T follicular helper cell (primary cell): ENCODE data around the gene WDR18.

Source experiments
- DNase-seq: peaks from one replicate; pipeline ENCODE4 v3.0.0-alpha.2; 2020; ENCODE audit warnings: low read depth
- total RNA-seq, 2 experiments: gene quantifications; one replicate each; lab custom pipeline; 2026; lab: John Stamatoyannopoulos, UW

The WDR18 gene
- 41.0 to 98.2 reads per million in 2 experiments for total RNA-seq

DNA sequence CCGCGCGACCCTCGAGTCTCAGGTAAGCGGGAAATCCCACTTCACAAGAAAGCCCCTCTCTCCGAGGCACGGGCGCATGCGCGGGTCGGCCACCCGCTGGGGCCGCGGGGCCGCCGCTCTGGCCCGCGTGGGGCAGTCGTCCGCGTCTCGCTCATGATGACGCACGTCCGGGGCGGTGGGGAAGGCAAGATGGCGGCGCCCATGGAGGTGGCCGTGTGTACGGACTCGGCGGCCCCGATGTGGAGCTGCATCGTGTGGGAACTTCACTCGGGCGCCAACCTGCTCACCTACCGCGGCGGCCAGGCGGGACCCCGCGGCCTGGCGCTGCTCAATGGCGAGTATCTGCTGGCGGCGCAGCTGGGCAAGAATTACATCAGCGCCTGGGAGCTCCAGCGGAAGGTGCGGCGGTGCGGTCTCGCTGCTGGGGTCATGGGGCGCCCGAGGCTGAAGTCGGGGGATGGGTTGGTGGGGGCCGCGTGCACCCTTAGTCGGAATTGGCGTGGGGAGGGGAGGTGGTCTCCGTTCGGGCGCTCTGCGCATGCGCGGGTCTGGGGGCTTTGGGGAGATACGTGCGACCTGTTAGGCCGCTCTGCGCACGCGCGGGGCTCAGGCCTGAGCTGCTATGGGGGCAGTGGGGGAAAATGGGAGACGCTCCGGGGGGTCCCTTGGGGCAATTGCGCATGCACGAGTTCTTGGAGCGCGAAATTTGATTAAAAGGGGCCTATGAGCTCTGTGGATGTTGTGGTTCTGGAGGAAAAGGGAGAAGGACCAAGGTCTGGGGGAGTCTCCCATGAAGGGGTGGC, at the start of gene WDR18:
Gene WDR18, plus strand, starts transcription at position 181 of the 803 bp plus-strand sequence. Its CDS starts 9 bp downstream, at position 190.
- DNase-seq, result peak; percentile 75

DNA sequence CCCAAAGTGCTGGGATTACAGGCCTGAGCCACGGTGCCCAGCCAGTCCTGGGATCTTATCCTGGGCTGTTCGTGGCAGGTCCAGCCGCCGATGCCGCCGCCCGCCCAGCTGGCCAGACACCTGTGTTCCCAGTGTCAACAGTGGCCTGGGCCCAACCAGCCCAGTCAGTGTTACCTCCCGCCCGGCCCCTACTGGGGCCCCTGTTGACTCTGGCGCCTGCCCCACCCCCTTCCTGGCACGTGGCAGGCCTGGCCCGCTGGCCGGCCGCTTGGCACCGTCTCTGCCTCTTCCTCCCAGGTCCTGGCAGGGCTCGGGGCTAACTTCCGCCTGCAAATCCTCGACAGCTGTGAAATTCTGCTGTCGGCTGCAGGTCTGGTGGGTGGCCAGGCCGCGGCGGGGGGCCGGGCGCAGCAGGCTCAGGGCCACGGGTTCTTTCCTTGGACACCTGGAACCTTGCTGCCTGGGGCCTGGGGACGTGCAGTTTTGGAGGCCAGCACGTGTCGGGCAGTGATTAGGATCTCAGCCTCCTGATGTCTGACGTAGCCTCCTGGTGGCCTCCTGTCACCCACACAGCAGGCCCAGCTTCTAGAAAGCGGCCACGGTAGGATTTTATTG, 49.2 kb upstream of the WDR18 start:
- no peak for DNase-seq

GRCh38 chr19:936175-936546, 48.0 kb upstream of the WDR18 start:
- no peak for DNase-seq

DNA sequence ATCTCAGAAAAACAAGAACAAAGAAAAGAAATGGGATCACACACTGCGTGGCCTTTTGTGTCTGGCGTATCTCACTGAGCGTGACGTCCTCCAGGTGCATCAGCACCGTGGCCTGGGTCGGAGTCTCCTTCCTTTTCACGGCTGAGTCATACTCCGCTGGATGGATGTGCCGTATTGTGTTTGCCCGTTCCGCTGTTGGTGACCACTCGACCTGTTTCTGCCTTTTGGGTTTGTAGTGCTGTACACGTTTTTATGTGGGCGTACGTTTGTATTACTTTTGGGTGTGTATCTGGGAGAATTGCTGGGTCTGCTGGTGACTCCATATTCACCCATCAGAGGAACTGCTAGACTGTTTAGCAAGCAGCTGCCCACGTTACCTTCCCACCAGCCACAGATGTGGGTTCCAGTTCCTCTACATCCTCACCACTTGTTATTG, 46.9 kb upstream of the WDR18 start:
- DNase-seq, result no peak

DNA sequence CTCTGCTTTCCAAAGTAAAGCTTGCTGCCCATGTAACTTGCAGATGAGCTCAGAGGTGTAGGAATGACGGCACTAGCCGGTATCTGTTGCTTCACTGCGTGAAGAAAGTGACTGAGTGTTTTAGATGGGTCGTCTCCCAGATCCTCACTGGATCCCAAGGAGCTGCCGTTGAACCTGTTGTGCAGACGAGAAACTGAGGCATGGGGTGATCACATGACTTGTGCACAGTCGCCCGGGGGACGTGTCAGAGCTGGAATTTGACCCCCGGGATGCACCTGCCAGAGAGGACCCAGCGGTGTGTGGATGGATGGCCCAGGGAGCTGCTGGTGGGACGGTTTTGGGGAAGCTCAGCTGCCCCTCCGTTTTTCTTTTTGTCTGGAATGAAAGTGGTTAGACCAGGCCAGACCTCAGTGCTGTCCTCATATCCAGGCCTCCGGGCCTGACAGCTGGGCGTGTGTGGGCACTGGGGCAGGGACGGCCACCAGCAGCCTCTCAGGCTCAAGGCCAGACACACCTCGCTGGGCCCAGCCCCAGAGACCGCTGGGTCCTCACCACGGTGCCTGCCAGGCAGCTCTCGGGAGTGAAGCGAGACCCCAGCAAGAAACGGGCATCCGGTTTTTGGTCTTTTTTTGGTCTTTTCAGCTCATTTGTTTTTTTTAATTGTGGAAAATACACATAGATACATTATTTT, 45.8 kb upstream of the WDR18 start:
- DNase-seq, result no peak

DNA sequence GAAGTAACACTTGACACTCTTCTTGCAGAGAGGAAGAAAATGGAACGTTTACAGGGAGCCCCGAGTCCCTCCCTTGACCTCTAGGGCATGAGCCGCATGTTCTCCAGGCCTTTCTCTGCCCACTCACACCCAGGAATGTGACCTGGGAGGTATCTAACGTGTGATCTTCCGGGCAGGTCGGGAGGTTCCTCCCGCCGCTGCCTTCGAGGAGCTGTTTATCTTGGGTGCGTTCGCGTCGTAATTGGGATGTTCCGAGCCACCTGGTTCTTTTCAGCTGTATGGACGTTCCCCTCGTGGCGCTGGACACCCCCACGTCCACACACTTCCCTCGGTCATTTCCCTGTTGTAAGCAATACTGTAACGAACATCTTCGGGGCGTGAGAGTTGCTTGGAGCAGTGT, 44.7 kb upstream of the WDR18 start:
- DNase-seq, result no peak

DNA sequence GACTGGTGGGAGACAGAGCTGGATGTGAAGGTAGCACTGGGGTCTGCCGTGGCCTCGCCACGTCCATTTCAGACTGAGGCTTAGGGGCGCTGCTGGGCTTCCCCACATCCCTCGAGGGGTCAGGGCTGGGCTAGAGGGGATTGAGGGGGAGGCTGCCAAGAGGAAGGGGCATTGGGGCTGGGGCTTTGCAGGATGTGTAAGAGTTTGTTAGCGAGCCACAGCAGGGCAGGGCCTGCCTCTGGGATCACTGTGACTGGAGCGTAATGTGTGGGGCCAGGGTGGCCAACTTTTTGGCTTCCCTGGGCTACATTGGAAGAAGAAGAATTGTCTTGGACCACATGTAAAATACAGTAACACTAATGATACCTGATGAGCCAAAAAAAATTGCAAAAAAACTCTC, 44.2 kb upstream of the WDR18 start:
- no peak for DNase-seq

DNA sequence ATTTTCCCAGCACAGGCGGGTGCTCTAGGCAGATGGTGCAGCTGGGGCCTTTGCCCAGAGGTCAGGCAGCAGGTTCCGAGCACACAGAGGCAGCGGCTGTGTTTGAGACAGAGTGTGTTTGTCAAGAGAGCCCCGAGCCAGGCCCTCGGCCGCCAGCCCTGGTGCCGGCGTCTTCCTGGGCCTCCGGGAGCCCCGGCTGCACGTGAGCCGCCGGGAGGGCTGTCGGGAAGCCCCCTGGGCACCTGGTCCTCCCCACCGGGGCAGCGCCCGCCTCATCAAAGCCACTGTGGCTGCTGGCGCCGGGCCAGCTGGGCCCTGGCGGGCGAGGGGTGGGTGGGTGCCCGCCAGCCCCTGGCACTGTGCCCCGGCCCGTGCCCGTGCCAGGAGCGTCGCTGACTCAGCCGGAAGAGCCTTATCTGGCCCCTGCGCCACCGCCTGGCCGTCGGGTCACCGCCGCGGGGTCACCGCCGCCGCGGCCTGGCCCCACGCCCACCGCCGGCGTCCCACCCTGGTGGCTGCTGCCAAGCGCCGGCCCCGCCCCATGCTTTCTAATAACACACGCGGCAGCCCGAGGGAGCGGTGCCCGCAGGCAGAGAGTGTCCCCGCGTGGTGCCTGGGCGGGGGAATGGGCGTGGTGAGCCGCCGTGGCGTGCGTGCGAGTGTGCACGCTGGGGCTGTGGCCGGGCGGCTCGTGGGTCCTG, 43.4 kb upstream of the WDR18 start:
- peak; percentile 46 for DNase-seq

- DNase-seq, result no peak
These were observed 42.6 kb upstream of the WDR18 start for GRCh38 chr19:941292-942132.

DNA sequence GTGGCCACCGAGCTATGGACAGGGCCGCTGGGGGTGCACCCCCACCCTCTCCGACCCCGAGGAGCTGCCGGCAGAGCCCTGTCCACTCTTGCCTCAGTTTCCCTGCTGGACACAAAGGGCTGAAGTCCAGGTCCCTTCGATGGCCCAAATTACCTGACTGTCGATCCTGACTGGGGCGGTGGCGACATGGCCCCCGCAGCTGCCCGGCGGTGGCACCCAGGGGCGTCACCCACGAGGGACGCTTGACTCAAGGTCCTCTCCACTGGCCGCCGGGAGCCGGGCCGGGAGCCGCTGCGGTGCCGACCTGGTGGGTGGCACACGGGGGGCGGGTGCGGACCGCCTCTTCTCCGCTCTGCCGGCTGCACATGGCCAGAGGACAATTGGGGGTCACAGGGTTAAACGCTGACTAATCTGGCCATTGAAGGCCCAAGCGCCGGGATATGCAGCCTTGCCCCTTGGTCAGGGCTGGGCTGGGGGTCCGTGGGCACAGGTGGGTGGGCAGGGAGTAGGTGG, 42.0 kb upstream of the WDR18 start:
- DNase-seq, result no peak

DNA sequence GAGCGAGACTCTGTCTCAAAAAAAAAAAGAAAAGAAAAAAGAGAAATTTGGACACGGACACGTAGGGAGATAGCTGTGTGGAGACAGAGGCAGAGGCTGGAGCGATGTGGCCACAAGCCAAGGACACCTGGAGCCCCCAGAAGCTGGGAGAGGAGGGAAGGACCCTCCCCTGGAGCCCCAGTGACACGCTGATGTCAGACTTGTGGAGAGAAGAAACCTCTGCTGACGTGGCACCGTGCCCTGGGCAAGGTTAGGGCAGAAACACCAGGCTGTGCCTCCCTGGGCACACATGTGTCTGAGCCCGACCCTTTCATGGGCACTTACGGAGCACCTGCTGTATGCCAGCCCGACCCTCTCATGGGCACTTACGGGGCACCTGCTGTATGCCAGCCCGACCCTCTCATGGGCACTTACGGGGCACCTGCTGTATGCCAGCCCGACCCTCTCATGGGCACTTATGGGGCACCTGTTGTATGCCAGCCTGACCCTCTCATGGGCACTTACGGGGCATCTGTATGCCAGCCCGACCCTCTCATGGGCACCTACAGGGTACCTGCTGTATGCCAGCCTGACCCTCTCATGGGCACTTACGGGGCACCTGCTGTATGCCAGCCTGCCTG, 40.5 kb upstream of the WDR18 start:
- DNase-seq, result no peak

GRCh38 chr19:944171-944567, 40.0 kb upstream of the WDR18 start:
- DNase-seq, result no peak

- no peak for DNase-seq
These were observed 39.4 kb upstream of the WDR18 start for GRCh38 chr19:944663-945241.

GRCh38 chr19:945401-946252, 38.5 kb upstream of the WDR18 start:
- DNase-seq, result no peak

- no peak for DNase-seq
These were observed 36.9 kb upstream of the WDR18 start for GRCh38 chr19:947090-947706.

GRCh38 chr19:947707-948539, 36.2 kb upstream of the WDR18 start:
- no peak for DNase-seq

- DNase-seq, result no peak
These were observed 35.2 kb upstream of the WDR18 start for GRCh38 chr19:948842-949496.
